Spleen (tissue), 7 donors: Measurements from ENCODE around the gene RFX3.

Experiments used
- CTCF ChIP-seq, 11 experiments: fragments of 200-600 bp in 7 of 11; fragments of 450-650 bp in 4 of 11; sonication (generic) in 4 of 11; IDR thresholded peaks in 8 of 11; conservative IDR thresholded peaks in 3 of 11; 1 replicate in 7 of 11; 2 replicates in 4 of 11; pipeline versions ENCODE4 v1.4.0 to v1.8.0; 2016 to 2021; ENCODE audit warnings: antibody characterized with exemption in 11 of 11, inconsistent platforms in 4 of 11, mild to moderate bottlenecking in 1 of 11
- POLR2A ChIP-seq, 3 donors: fragments of 450-650 bp; IDR thresholded peaks; one replicate each; pipeline ENCODE4 v1.5.1; 2017; ENCODE audit warnings: antibody characterized with exemption in 3 of 3, mild to moderate bottlenecking in 1 of 3
- POLR2AphosphoS5 ChIP-seq, 3 donors: sonication (generic); formaldehyde crosslinking; IDR thresholded peaks; one replicate each; pipeline ENCODE4 v1.5.1; 2017; ENCODE audit warnings: antibody characterized with exemption in 3 of 3
- donor health status: DM: no; HTN: no; CAD: no; lungs with moderate emphysema.
- donor health status: DM: no; HTN: no; CAD: no.
- donor health status: DM: no; HTN: no; CAD: no.

- TF ChIP-seq CTCF (IDR thresholded peaks at IDR 0.05 in 8 of 11, conservative IDR thresholded peaks at IDR 0.05 in 3 of 11) (no peak), POLR2A (IDR thresholded peaks at IDR 0.05) (no peak), POLR2AphosphoS5 (IDR thresholded peaks at IDR 0.05) (no peak)
Measured at GRCh38 chr9:3359048-3359692, 166.6 kb downstream of the RFX3 start.
